ENCODE results near the gene CHIT1. TPM values are rescaled to one million over a fixed set of nuclear protein-coding genes. Genes with fewer than 3 reads are reported as not detected.

CHIT1 gene
- polyA plus RNA-seq, 1 experiment: not detected

- Histone ChIP-seq H3K36me3 (ENCODE audit: control insufficient read depth, insufficient read depth, low read length) (no peaks in the 10 kb centered on the region), H3K27me3 (ENCODE audit: control insufficient read depth, insufficient read depth, low read length) (no peaks in the 10 kb centered on the region), H3K4me3 (ENCODE audit: low read depth, low read length) (no peak overlapping the region)
- ChIA-PET CTCF (interaction anchor here (1.0 to 2.9 kb wide), 7 partner anchors 16 to 161 kb away, joined by 3 to 25 read pairs (median 4); no protein-coding TSS in a partner anchor), POLR2A (no interaction called here)
- DNase-seq (ENCODE audit: low read depth): no peak
- TF ChIP-seq CTCF (IDR thresholded peaks at IDR 0.05; ENCODE audit: insufficient read depth, low read depth, low read length): no peak
Measured at GRCh38 chr1:203199816-203200571, 29.5 kb downstream of the CHIT1 start.

- POLR2A ChIA-PET: no interaction called here
- TF ChIP-seq CTCF (IDR thresholded peaks at IDR 0.05; ENCODE audit: insufficient read depth, low read depth, low read length): no peak
- Histone ChIP-seq H3K27me3 (ENCODE audit: control insufficient read depth, insufficient read depth, low read length) (no peaks in the 10 kb centered on the region), H3K36me3 (ENCODE audit: control insufficient read depth, insufficient read depth, low read length) (no peaks in the 10 kb centered on the region), H3K4me3 (ENCODE audit: low read depth, low read length) (no peak overlapping the region)
- CTCF ChIA-PET: interaction anchor here (1.0 to 2.9 kb wide), 7 partner anchors 17 to 160 kb away, joined by 3 to 25 read pairs (median 4); no protein-coding TSS in a partner anchor
- DNase-seq (ENCODE audit: low read depth): no peak
Measured at GRCh38 chr1:203199481-203199815, 30.0 kb downstream of the CHIT1 start.

GRCh38 chr1:203199002-203199401, 30.5 kb downstream of the CHIT1 start:
- no peaks in the 10 kb centered on the region for H3K27me3 ChIP-seq (ENCODE audit: control insufficient read depth, insufficient read depth, low read length)
- CTCF ChIA-PET: interaction anchor here (1.1 to 2.9 kb wide), 7 partner anchors 17 to 160 kb away, joined by 3 to 25 read pairs (median 9); no protein-coding TSS in a partner anchor
- no peak for TF ChIP-seq CTCF (IDR thresholded peaks at IDR 0.05; ENCODE audit: insufficient read depth, low read depth, low read length)
- no peak for DNase-seq (ENCODE audit: low read depth)
- POLR2A ChIA-PET: no interaction called here
- H3K36me3 ChIP-seq (ENCODE audit: control insufficient read depth, insufficient read depth, low read length): no peaks in the 10 kb centered on the region
- H3K4me3 ChIP-seq (ENCODE audit: low read depth, low read length): no peak overlapping the region

- H3K4me3 ChIP-seq (ENCODE audit: low read depth, low read length): no peak overlapping the region
- ChIA-PET CTCF (interaction anchor here (0.7 to 3.4 kb wide), 6 partner anchors 18 to 158 kb away, joined by 3 to 17 read pairs (median 4); no protein-coding TSS in a partner anchor), POLR2A (interaction anchor here (0.7 kb wide), 1 partner anchor 43 kb away, joined by 4 read pairs; no protein-coding TSS in a partner anchor)
- no peak for DNase-seq (ENCODE audit: low read depth)
- H3K36me3 ChIP-seq (ENCODE audit: control insufficient read depth, insufficient read depth, low read length): no peaks in the 10 kb centered on the region
- no peak for TF ChIP-seq CTCF (IDR thresholded peaks at IDR 0.05; ENCODE audit: insufficient read depth, low read depth, low read length)
- H3K27me3 ChIP-seq (ENCODE audit: control insufficient read depth, insufficient read depth, low read length): no peaks in the 10 kb centered on the region
Measured at GRCh38 chr1:203197625-203198024, 31.8 kb downstream of the CHIT1 start.

GRCh38 chr1:203196371-203196770, 33.1 kb downstream of the CHIT1 start:
- Histone ChIP-seq H3K4me3 (ENCODE audit: low read depth, low read length) (no peak overlapping the region), H3K27me3 (ENCODE audit: control insufficient read depth, insufficient read depth, low read length) (no peaks in the 10 kb centered on the region), H3K36me3 (ENCODE audit: control insufficient read depth, insufficient read depth, low read length) (no peaks in the 10 kb centered on the region)
- POLR2A ChIA-PET: no interaction called here
- TF ChIP-seq CTCF (IDR thresholded peaks at IDR 0.05; ENCODE audit: insufficient read depth, low read depth, low read length): 0 out of 2 replicates have a peak, but pooled peaks have one; percentile 16
- no peak for DNase-seq (ENCODE audit: low read depth)
- CTCF ChIA-PET: interaction anchor here (1.5 to 3.4 kb wide), 4 partner anchors 20 to 157 kb away, joined by 4 to 17 read pairs (median 10); no protein-coding TSS in a partner anchor

Measured in BJ (cell line).